Measurements from ENCODE around the gene RBM12. TPM values are rescaled to one million over a fixed set of nuclear protein-coding genes. Genes with fewer than 3 reads are reported as not detected.
A peak's percentile ranks its signal among the peaks of the same experiment; 100 is the strongest.
"Not testable (repeated sequence)": the region's sequence is repeated elsewhere in the genome, so short reads cannot be mapped to it uniquely, and the experiment has no call there.

The RBM12 gene
- total and polyA plus RNA-seq, 8 donors, result 7.9 to 147 (median 24.2) TPM

DNA sequence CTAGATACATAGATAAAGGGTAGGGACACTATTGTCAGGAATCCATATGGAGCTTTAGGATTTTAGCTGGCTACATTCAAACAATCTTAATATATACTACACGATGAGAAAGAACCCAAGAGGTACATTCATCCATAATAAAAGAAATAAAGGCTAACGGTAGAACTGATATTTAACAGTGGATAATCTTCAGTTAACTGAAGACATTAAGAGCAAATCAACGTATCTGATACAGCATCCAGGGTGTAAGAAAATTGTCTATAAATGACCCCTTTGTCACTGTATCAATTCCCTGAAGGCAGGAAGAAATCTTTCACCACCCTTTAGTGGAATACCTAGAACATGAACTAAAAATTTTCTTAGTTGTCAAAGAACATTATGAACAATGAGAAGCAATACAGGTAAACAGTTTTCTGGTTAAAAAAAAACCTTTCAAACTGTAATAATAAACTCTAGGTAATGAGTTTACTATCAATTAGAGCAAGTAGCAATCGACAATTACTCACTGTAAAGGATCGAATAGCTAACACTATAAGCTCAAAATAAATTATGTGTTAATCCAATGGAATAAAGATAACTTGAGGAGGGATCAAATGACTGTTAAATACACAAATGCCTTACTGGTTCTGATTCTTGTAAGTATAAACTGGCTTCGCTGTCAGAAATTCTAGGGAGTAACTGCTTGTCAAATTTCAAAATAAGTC is 46.3 kb upstream of the RBM12 start:
- DNase-seq, result no peak
- intact Hi-C loops (cut with DNase I; ENCODE audit: low total_unique reads), result no loop called here
- no peaks in the 10 kb centered on the region for H3K9me3 ChIP-seq
- 35 to 52% (median 47%) methylated on average over 6 of the region's 6 CpGs for WGBS, 5 donors
- TF ChIP-seq, protein P1, sequence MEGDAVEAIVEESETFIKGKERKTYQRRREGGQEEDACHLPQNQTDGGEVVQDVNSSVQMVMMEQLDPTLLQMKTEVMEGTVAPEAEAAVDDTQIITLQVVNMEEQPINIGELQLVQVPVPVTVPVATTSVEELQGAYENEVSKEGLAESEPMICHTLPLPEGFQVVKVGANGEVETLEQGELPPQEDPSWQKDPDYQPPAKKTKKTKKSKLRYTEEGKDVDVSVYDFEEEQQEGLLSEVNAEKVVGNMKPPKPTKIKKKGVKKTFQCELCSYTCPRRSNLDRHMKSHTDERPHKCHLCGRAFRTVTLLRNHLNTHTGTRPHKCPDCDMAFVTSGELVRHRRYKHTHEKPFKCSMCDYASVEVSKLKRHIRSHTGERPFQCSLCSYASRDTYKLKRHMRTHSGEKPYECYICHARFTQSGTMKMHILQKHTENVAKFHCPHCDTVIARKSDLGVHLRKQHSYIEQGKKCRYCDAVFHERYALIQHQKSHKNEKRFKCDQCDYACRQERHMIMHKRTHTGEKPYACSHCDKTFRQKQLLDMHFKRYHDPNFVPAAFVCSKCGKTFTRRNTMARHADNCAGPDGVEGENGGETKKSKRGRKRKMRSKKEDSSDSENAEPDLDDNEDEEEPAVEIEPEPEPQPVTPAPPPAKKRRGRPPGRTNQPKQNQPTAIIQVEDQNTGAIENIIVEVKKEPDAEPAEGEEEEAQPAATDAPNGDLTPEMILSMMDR (IDR thresholded peaks at IDR 0.05), result no peak
- no peak for TF ChIP-seq POLR2A (IDR thresholded peaks at IDR 0.05)
- TF ChIP-seq EP300 (IDR thresholded peaks at IDR 0.05), result no peak
- no peak for TF ChIP-seq POLR2AphosphoS5 (IDR thresholded peaks at IDR 0.05)
- peaks cover 73 to 100% (median 100%) of the 10 kb centered on the region in 4 donors for H3K36me3 ChIP-seq
- no peak overlapping the region for H3K4me3 ChIP-seq
- H3K4me1 ChIP-seq, result peaks cover 0 to 63% (median 29%) of the 10 kb centered on the region in 4 donors
- no peaks in the 10 kb centered on the region for H3K27me3 ChIP-seq
- H3K27ac ChIP-seq, result peak overlapping the region in 1 of 5 donors; percentile 9

DNA sequence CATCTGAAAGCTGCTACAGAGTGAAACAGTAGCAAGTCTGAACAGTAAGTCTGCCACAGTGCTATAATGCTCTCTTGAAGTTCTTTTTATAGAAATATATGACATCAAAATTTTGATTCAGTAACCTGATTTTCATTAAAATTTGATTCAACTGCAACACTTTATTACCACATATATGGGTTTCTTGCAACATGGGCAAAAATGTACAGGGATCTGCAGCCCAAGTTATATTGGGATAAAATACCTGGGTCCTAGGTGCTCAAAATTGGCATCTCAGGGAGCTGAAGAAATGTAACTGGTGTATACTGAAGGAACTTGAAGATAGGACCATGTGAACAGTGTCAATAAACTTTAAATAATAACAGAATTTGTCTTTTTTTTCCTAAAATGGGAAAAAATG is 45.3 kb upstream of the RBM12 start:
- Histone ChIP-seq H3K4me1 (peaks cover 0 to 61% (median 30%) of the 10 kb centered on the region in 4 donors), H3K4me3 (no peak overlapping the region), H3K27ac (no peak overlapping the region), H3K9me3 (no peaks in the 10 kb centered on the region), H3K27me3 (no peaks in the 10 kb centered on the region), H3K36me3 (peaks cover 73 to 100% (median 100%) of the 10 kb centered on the region in 4 donors)
- intact Hi-C loops (cut with DNase I; ENCODE audit: low total_unique reads), result no loop called here
- no peak for DNase-seq
- no peak for TF ChIP-seq POLR2A (IDR thresholded peaks at IDR 0.05)
- TF ChIP-seq, protein P1 (IDR thresholded peaks at IDR 0.05), result no peak
- TF ChIP-seq EP300 (IDR thresholded peaks at IDR 0.05), result no peak
- TF ChIP-seq POLR2AphosphoS5 (IDR thresholded peaks at IDR 0.05), result no peak

DNA sequence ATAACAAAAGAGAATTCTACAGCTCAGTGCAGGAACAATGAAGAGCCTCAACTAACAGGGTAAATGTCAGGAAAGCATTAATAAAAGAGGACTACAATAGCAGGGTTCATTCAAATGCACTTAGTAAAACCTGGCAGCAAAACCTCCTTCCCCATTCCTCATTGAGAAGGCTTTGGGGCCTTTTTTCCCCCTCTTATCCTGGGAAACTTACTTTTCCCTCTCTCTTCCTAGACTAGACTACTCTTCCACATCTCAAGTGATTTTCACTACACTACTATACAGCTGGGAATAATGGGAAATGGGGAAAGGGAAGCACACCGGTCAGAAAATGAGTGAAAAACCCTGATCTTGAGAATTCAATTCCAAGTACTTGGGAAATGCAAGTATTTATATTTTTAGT is 44.6 kb upstream of the RBM12 start:
- intact Hi-C loops (cut with DNase I; ENCODE audit: low total_unique reads), result no loop called here
- DNase-seq, result no peak
- Histone ChIP-seq H3K27me3 (no peaks in the 10 kb centered on the region), H3K4me1 (peaks cover 0 to 57% (median 34%) of the 10 kb centered on the region in 4 donors), H3K9me3 (no peaks in the 10 kb centered on the region), H3K27ac (peak overlapping the region in 1 of 5 donors; percentile 4), H3K36me3 (peaks cover 73 to 100% (median 100%) of the 10 kb centered on the region in 4 donors), H3K4me3 (no peak overlapping the region)
- TF ChIP-seq, protein P1 (IDR thresholded peaks at IDR 0.05), result no peak
- no peak for TF ChIP-seq EP300 (IDR thresholded peaks at IDR 0.05)
- TF ChIP-seq POLR2A (IDR thresholded peaks at IDR 0.05), result no peak
- TF ChIP-seq POLR2AphosphoS5 (IDR thresholded peaks at IDR 0.05), result no peak
- WGBS, 5 donors, result 76 to 94% (median 84%) methylated on average over 1 of the region's 1 CpG

DNA sequence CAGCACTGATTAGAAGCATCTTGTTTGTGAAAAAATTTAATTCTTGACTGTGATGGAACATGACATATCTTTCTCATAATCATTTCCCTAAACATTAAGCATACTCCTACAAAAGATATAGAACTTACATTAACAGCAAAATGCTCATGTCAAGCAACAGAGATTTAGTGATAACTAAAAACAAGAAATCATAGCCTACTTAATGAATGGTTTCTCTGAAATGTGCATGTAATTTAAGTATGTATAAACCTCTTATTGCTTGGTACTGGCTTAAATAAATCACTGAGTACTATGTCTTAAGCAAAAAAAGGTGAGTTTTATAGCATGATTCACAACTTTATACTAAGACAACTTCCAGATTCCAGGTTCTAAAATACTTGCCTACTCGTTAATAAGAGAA is 43.8 kb upstream of the RBM12 start:
- Histone ChIP-seq H3K36me3 (peaks cover 73 to 100% (median 100%) of the 10 kb centered on the region in 4 donors), H3K27ac (no peak overlapping the region), H3K4me1 (peaks cover 0 to 62% (median 34%) of the 10 kb centered on the region in 4 donors), H3K27me3 (no peaks in the 10 kb centered on the region), H3K9me3 (no peaks in the 10 kb centered on the region), H3K4me3 (no peak overlapping the region)
- WGBS, 5 donors, result 37 to 50% (median 45%) methylated on average over 1 of the region's 1 CpG
- DNase-seq, result no peak
- no peak for TF ChIP-seq POLR2A (IDR thresholded peaks at IDR 0.05)
- TF ChIP-seq POLR2AphosphoS5 (IDR thresholded peaks at IDR 0.05), result no peak
- no peak for TF ChIP-seq EP300 (IDR thresholded peaks at IDR 0.05)
- TF ChIP-seq, protein P1 (IDR thresholded peaks at IDR 0.05), result no peak
- intact Hi-C loops (cut with DNase I; ENCODE audit: low total_unique reads), result no loop called here

DNA sequence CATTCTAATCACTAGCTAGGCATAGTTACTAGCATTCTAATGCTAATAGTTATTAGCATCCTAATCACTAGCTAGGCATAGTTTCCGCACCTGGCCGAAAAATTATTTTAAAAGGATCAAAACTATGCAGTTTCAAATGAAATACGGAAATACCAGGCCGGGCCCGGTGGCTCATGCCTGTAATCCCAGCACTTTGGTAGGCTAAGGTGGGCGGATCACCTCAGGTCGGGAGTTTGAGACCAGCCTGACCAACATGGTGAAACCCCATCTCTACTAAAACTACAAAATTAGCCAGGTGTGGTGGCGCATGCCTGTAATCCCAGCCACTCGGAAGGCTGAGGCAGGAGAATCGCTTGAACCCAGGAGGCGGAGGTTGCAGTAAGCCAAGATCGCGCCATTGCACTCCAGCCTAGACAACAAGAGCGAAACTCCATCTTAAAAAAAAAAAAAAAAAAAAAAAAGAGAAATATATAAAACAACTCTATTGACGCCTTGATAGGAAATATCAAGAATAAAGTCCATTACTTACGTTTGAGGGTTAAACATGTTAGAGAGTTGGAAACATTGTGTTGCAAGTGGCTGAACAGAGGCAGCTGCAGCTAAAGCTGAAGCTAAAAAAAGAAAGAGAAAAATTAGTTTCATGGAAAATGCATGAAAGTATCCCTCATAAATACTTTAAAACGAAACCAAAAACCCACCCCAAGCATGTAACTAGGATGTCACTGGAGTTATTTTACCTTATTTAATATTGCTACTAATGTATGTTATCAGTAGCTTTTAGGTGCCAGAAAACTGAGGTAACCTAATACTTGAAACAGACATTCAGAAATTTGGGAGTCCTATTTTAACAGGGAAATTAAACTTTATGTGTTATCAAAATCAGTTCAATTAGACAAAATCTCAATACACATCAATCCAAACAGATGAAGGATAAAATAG is 42.2 kb upstream of the RBM12 start:
- H3K27ac ChIP-seq; H3K9me3 ChIP-seq; H3K27me3 ChIP-seq; H3K4me3 ChIP-seq; intact Hi-C loops (cut with DNase I; ENCODE audit: low total_unique reads): not testable (repeated sequence)
- peak in 1 of 2 donors; percentile 21 for DNase-seq
- Histone ChIP-seq H3K4me1 (peaks cover 0 to 66% (median 33%) of the 10 kb centered on the region in 4 donors), H3K36me3 (peaks cover 65 to 100% (median 100%) of the 10 kb centered on the region in 4 donors)
- WGBS, 5 donors, result 90 to 92% (median 90%) methylated on average over 17 of the region's 17 CpGs

DNA sequence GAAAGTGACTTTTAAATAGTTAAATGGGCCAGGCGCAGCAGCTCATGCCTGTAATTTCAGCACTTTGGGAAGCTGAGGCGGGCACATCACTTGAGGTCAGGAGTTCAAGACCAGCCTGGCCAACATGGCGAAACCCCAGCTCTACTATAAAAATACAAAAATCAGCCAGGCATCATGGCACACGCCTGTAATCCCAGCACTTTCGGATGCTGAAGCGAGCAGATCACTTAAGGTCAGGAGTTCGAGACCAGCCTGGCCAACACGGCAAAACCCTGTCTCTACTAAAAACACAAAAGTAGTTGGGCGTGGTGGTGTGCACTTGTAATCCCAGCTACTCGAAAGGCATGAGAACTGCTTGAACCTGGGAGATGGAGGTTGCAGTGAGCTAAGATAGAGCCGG is 41.2 kb upstream of the RBM12 start:
- 78 to 90% (median 82%) methylated on average over 11 of the region's 11 CpGs for WGBS, 5 donors
- DNase-seq, result not testable (repeated sequence)

More for the DNA sequence above, 41.2 kb upstream of the RBM12 start:
- Histone ChIP-seq H3K4me1 (peaks cover 0 to 66% (median 31%) of the 10 kb centered on the region in 4 donors), H3K36me3 (peaks cover 56 to 100% (median 98%) of the 10 kb centered on the region in 4 donors)
- H3K4me3 ChIP-seq; intact Hi-C loops (cut with DNase I; ENCODE audit: low total_unique reads); H3K27ac ChIP-seq; H3K27me3 ChIP-seq; H3K9me3 ChIP-seq: not testable (repeated sequence)

Measured in stomach (tissue), 9 donors.